Embryonic facial prominence (tissue), 1 donor: ENCODE results near the gene DLGAP4.

Experiments
- DNase-seq: peaks from one replicate; pipeline ENCODE4 v3.0.0-alpha.2; 2016; ENCODE audit errors: extremely low spot score

Gene DLGAP4

GRCh38 chr20:36454698-36455427 is 148.7 kb downstream of the DLGAP4 start:
- no peak for DNase-seq

GRCh38 chr20:36455972-36456625 is 150.0 kb downstream of the DLGAP4 start:
- no peak for DNase-seq

GRCh38 chr20:36460648-36461599 is 154.8 kb downstream of the DLGAP4 start:
- peak; percentile 82 for DNase-seq

- DNase-seq: peak; percentile 48
Observed at GRCh38 chr20:36461600-36462439, 155.7 kb downstream of the DLGAP4 start.

- DNase-seq: no peak
Observed at GRCh38 chr20:36462440-36463211, 156.5 kb downstream of the DLGAP4 start.

GRCh38 chr20:36463212-36464061 is 157.3 kb downstream of the DLGAP4 start:
- DNase-seq: no peak

GRCh38 chr20:36465109-36466080 is 159.3 kb downstream of the DLGAP4 start:
- no peak for DNase-seq

GRCh38 chr20:36466089-36466488 is 159.9 kb downstream of the DLGAP4 start:
- DNase-seq: no peak

GRCh38 chr20:36467076-36467999 is 161.2 kb downstream of the DLGAP4 start:
- DNase-seq: peak; percentile 33

- no peak for DNase-seq
Observed at GRCh38 chr20:36468149-36469000, 162.2 kb downstream of the DLGAP4 start.

GRCh38 chr20:36469973-36470372 is 163.8 kb downstream of the DLGAP4 start:
- DNase-seq: no peak

- no peak for DNase-seq
Observed at GRCh38 chr20:36471885-36472636, 165.9 kb downstream of the DLGAP4 start.

GRCh38 chr20:36472637-36473090 is 166.5 kb downstream of the DLGAP4 start:
- DNase-seq: no peak

- DNase-seq: no peak
Observed at GRCh38 chr20:36473164-36473563, 167.0 kb downstream of the DLGAP4 start.

- no peak for DNase-seq
Observed at GRCh38 chr20:36474563-36474962, 168.4 kb downstream of the DLGAP4 start.
